GM23338 (cell line): ENCODE data around the gene CENPO. TPM values are rescaled to one million over a fixed set of nuclear protein-coding genes. Genes with fewer than 3 reads are reported as not detected.

Source experiments
- ATAC-seq: fragments of 200-7000 bp; cut with Tn5 transposase; 3 replicates; pipeline ENCODE4 v1.9.1; 2020
- DNase-seq: peaks from one replicate; pipeline ENCODE4 v3.0.0-alpha.2; 2015; ENCODE audit warnings: low spot score
- H2AFZ ChIP-seq: fragments of 200-600 bp; sonication (generic); 2 replicates; pipeline ENCODE4 v1.8.0; 2016; ENCODE audit warnings: antibody characterized with exemption, mild to moderate bottlenecking, moderate library complexity
- H3F3A ChIP-seq: fragments of 200-600 bp; sonication (generic); replicated peaks from 2 replicates; pipeline ENCODE4 v1.8.0; 2017; ENCODE audit warnings: antibody characterized with exemption, mixed run types, low read depth
- H3K27ac ChIP-seq: fragments of 200-600 bp; sonication (generic); 2 replicates; pipeline ENCODE4 v1.6.1; 2016; ENCODE audit warnings: low read depth
- H3K27me3 ChIP-seq: fragments of 200-600 bp; sonication (generic); 2 replicates; pipeline ENCODE4 v1.8.0; 2016; ENCODE audit warnings: mild to moderate bottlenecking, mixed run types, moderate library complexity; ENCODE audit not compliant: insufficient read depth
- H3K36me3 ChIP-seq: fragments of 200-600 bp; sonication (generic); 2 replicates; pipeline ENCODE4 v1.8.0; 2016; ENCODE audit warnings: mild to moderate bottlenecking; ENCODE audit not compliant: insufficient read depth
- H3K4me1 ChIP-seq: fragments of 200-600 bp; sonication (generic); 2 replicates; pipeline ENCODE4 v1.8.0; 2016; ENCODE audit warnings: mild to moderate bottlenecking, moderate library complexity; ENCODE audit not compliant: insufficient read depth
- H3K4me2 ChIP-seq: fragments of 200-600 bp; sonication (generic); 2 replicates; pipeline ENCODE4 v1.7.1; 2017; ENCODE audit warnings: mixed run types
- H3K4me3 ChIP-seq: fragments of 200-600 bp; sonication (generic); 2 replicates; pipeline ENCODE4 v1.6.1; 2016; ENCODE audit warnings: mixed run types
- H3K79me2 ChIP-seq: fragments of 200-600 bp; sonication (generic); replicated peaks from 2 replicates; pipeline ENCODE4 v1.8.0; 2017; ENCODE audit warnings: mild to moderate bottlenecking; ENCODE audit not compliant: insufficient read depth
- H3K9me2 ChIP-seq: fragments of 200-600 bp; sonication (generic); 2 replicates; pipeline ENCODE4 v1.8.0; 2017; ENCODE audit not compliant: insufficient read depth
- H4K20me1 ChIP-seq: fragments of 200-600 bp; sonication (generic); replicated peaks from 2 replicates; pipeline ENCODE4 v1.8.0; 2017; ENCODE audit warnings: mild to moderate bottlenecking; ENCODE audit not compliant: insufficient read depth
- H3K27ac Mint-ChIP-seq: 2 replicates; pipeline ENCODE4 v1.8.0; 2020; ENCODE audit warnings: inconsistent platforms, mild to moderate bottlenecking, moderate library complexity, mixed read lengths
- H3K27me3 Mint-ChIP-seq: 3 replicates; pipeline ENCODE4 v1.8.0; 2022; ENCODE audit warnings: low read depth, mild to moderate bottlenecking, moderate library complexity, mixed read lengths, inconsistent platforms; ENCODE audit not compliant: insufficient read depth, poor library complexity
- H3K36me3 Mint-ChIP-seq: 3 replicates; pipeline ENCODE4 v1.8.0; 2021; ENCODE audit warnings: low read depth, mild to moderate bottlenecking, inconsistent platforms, moderate library complexity, mixed read lengths
- H3K4me1 Mint-ChIP-seq: 3 replicates; pipeline ENCODE4 v1.8.0; 2020; ENCODE audit warnings: mild to moderate bottlenecking, inconsistent platforms, mixed read lengths
- H3K4me3 Mint-ChIP-seq: 3 replicates; pipeline ENCODE4 v1.8.0; 2021; ENCODE audit warnings: moderate library complexity, mild to moderate bottlenecking, inconsistent platforms, mixed read lengths
- H3K9me3 Mint-ChIP-seq: 3 replicates; pipeline ENCODE4 v1.8.0; 2020; ENCODE audit warnings: moderate library complexity, mild to moderate bottlenecking, inconsistent platforms, mixed read lengths
- CREB1 ChIP-seq: fragments of 250-450 bp; sonication (Bioruptor Pico); IDR thresholded peaks from 2 replicates; pipeline ENCODE4 v1.5.0; 2020; ENCODE audit warnings: low read depth, mild to moderate bottlenecking, moderate library complexity
- CTCF ChIP-seq, 2 experiments: fragments of 200-600 bp in 1 of 2; sonication (generic) in 1 of 2; conservative IDR thresholded peaks; 2 replicates each; pipeline versions ENCODE4 v1.5.1 to v1.6.1; 2016 to 2017; ENCODE audit warnings: antibody characterized with exemption in 2 of 2, low read depth in 2 of 2, mild to moderate bottlenecking in 2 of 2, moderate library complexity in 1 of 2
- ETS1 ChIP-seq: IDR thresholded peaks from 2 replicates; pipeline ENCODE4 v1.6.1; 2016; ENCODE audit warnings: antibody characterized with exemption
- EZH2 ChIP-seq: fragments of 200-600 bp; sonication (generic); IDR thresholded peaks from one replicate; pipeline ENCODE4 v1.8.0; 2017; ENCODE audit warnings: antibody characterized with exemption, mild to moderate bottlenecking, low read depth; ENCODE audit not compliant: unreplicated experiment
- EZH2phosphoT487 ChIP-seq: fragments of 200-600 bp; sonication (generic); IDR thresholded peaks from one replicate; pipeline ENCODE4 v1.8.1; 2018; ENCODE audit warnings: antibody characterized with exemption; ENCODE audit not compliant: unreplicated experiment
- JUNB ChIP-seq: IDR thresholded peaks from one replicate; pipeline ENCODE4 v1.6.1; 2016; ENCODE audit warnings: antibody characterized with exemption; ENCODE audit not compliant: unreplicated experiment
- NANOG ChIP-seq: IDR thresholded peaks from 2 replicates; pipeline ENCODE4 v1.6.1; 2016; ENCODE audit warnings: antibody characterized with exemption, borderline replicate concordance
- POLR2AphosphoS5 ChIP-seq: IDR thresholded peaks from 2 replicates; pipeline ENCODE4 v1.6.1; 2016; ENCODE audit warnings: antibody characterized with exemption, low read depth
- REST ChIP-seq: IDR thresholded peaks from one replicate; pipeline ENCODE4 v1.6.1; 2018; ENCODE audit warnings: antibody characterized with exemption; ENCODE audit not compliant: unreplicated experiment
- STAT1 ChIP-seq: IDR thresholded peaks from one replicate; pipeline ENCODE4 v1.6.1; 2016; ENCODE audit warnings: antibody characterized with exemption; ENCODE audit not compliant: unreplicated experiment
- ZNF114 ChIP-seq: fragments of 250-450 bp; sonication (Bioruptor Pico); IDR thresholded peaks from 2 replicates; pipeline ENCODE4 v1.5.0; 2020; ENCODE audit warnings: mild to moderate bottlenecking, moderate library complexity
- ZNF331 ChIP-seq: fragments of 250-450 bp; sonication (Bioruptor Pico); IDR thresholded peaks from 2 replicates; pipeline ENCODE4 v1.5.0; 2020; ENCODE audit warnings: low read depth, mild to moderate bottlenecking, moderate library complexity
- ZNF462 ChIP-seq: fragments of 250-450 bp; sonication (Bioruptor Pico); IDR thresholded peaks from 2 replicates; pipeline ENCODE4 v1.5.0; 2020; ENCODE audit warnings: mild to moderate bottlenecking, moderate library complexity
- polyA plus RNA-seq: library from polyadenylated mRNA; unstranded; fragments of >200 nt; fragmentation: Nextera tagmentation; extraction: Ambion mirVana; gene quantifications from 2 replicates; pipeline ENCODE4 v1.2.1, GENCODE V29; 2016
- total RNA-seq: library from RNA; depleted of rRNA; stranded (reverse); fragments of >200 nt; shearing (Covaris generic); gene quantifications from 2 replicates; pipeline ENCODE4 v1.2.3, GENCODE V29; 2014

CENPO gene
- total and polyA plus RNA-seq, 2 experiments from 2014 or later = 27.0 to 44.7 TPM

- Histone ChIP-seq H3K27ac (no peak overlapping the region), H3K4me2 (no peak overlapping the region), H3K27me3 (no peaks in the 10 kb centered on the region), H3K79me2 (no peaks in the 10 kb centered on the region), H2AFZ (no peak overlapping the region), H4K20me1 (no peaks in the 10 kb centered on the region), H3K36me3 (0 out of 2 replicates have a peak, but pooled peaks cover under 1% of the 10 kb centered on the region), H3K4me3 (no peak overlapping the region), H3K4me1 (no peaks in the 10 kb centered on the region), H3F3A (no peaks in the 10 kb centered on the region), H3K9me2 (no peaks in the 10 kb centered on the region)
- no peak for ATAC-seq
- Mint-ChIP-seq H3K27me3 (peaks cover 5% of the 10 kb centered on the region), H3K4me3 (no peak overlapping the region), H3K9me3 (no peaks in the 10 kb centered on the region), H3K36me3 (no peaks in the 10 kb centered on the region; the same call in 2 of the 3 replicates), H3K4me1 (no peaks in the 10 kb centered on the region), H3K27ac (no peak overlapping the region)
- DNase-seq = no peak
- TF ChIP-seq ETS1 (no peak), ZNF331 (CRISPR knock-in tag) (no peak), ZNF114 (CRISPR knock-in tag) (no peak), NANOG (no peak), ZNF462 (no peak), POLR2AphosphoS5 (no peak), REST (no peak), CREB1 (CRISPR knock-in tag) (no peak), JUNB (no peak), EZH2 (no peak), STAT1 (no peak), EZH2phosphoT487 (no peak), CTCF (conservative IDR thresholded peaks at IDR 0.05; ENCODE audit: low read depth in 2 of 2) (no peak)
Measured at GRCh38 chr2:24763843-24764242, 29.4 kb upstream of the CENPO start.
